T-helper 17 cell (primary cell): ENCODE data around the gene LMAN1L. TPM values are rescaled to one million over a fixed set of nuclear protein-coding genes. Genes with fewer than 3 reads are reported as not detected.
A peak's percentile ranks its signal among the peaks of the same experiment; 100 is the strongest.

ENCODE experiments used
- ATAC-seq: fragments of 150-1000 bp; cut with Tn5 transposase; 2 replicates; pipeline ENCODE4 v1.10.0; 2021; ENCODE audit warnings: mild to moderate bottlenecking, moderate library complexity
- DNase-seq, 3 donors: peaks; one replicate each; pipeline versions ENCODE4 v3.0.0 to v3.0.0-alpha.2; 2020 to 2021
- H3K9me3 ChIP-seq: one replicate; pipeline ENCODE4 v1.7.0; 2013; ENCODE audit warnings: low read length, mild to moderate bottlenecking; ENCODE audit not compliant: control insufficient read depth, poor library complexity, severe bottlenecking
- H3K27ac Mint-ChIP-seq: one replicate; pipeline ENCODE4 v1.8.0; 2022; ENCODE audit warnings: mild to moderate bottlenecking, moderate library complexity, mixed read lengths
- H3K27me3 Mint-ChIP-seq: one replicate; pipeline ENCODE4 v1.8.0; 2022; ENCODE audit warnings: mixed read lengths
- H3K36me3 Mint-ChIP-seq: one replicate; pipeline ENCODE4 v1.8.0; 2022; ENCODE audit warnings: low read depth, mixed read lengths
- H3K4me1 Mint-ChIP-seq: one replicate; pipeline ENCODE4 v1.8.0; 2022; ENCODE audit warnings: mild to moderate bottlenecking, mixed read lengths
- H3K4me3 Mint-ChIP-seq: one replicate; pipeline ENCODE4 v1.8.0; 2022; ENCODE audit warnings: mild to moderate bottlenecking, moderate library complexity, mixed read lengths
- total RNA-seq, 4 donors: library from RNA in 2 of 4; stranded (reverse) in 2 of 4; gene quantifications; one replicate each; pipeline ENCODE4 v1.2.3 and lab custom pipeline; 2022 to 2026

The LMAN1L gene
- total RNA-seq, 2 donors from 2014 or later = 0.82 to 0.91 TPM

- H3K36me3 Mint-ChIP-seq = no peaks in the 10 kb centered on the region
- H3K9me3 ChIP-seq = no peaks in the 10 kb centered on the region
- DNase-seq (peak in 2 of 3 donors; percentile 53), ATAC-seq (peak; percentile 66)
- no peaks in the 10 kb centered on the region for H3K27me3 Mint-ChIP-seq
- peak overlapping the region; percentile 86 for H3K4me3 Mint-ChIP-seq
- peaks cover 63% of the 10 kb centered on the region for H3K4me1 Mint-ChIP-seq
- H3K27ac Mint-ChIP-seq = peak overlapping the region; percentile 100
Measured at GRCh38 chr15:74776821-74777768, 35.5 kb upstream of the LMAN1L start.

- Mint-ChIP-seq H3K27ac (peak overlapping the region; percentile 100), H3K36me3 (peaks cover 3% of the 10 kb centered on the region), H3K4me3 (peak overlapping the region; percentile 86), H3K4me1 (peaks cover 65% of the 10 kb centered on the region), H3K27me3 (no peaks in the 10 kb centered on the region)
- H3K9me3 ChIP-seq = no peaks in the 10 kb centered on the region
- DNase-seq (no peak), ATAC-seq (no peak)
Measured at GRCh38 chr15:74777769-74778598, 34.7 kb upstream of the LMAN1L start.

DNA sequence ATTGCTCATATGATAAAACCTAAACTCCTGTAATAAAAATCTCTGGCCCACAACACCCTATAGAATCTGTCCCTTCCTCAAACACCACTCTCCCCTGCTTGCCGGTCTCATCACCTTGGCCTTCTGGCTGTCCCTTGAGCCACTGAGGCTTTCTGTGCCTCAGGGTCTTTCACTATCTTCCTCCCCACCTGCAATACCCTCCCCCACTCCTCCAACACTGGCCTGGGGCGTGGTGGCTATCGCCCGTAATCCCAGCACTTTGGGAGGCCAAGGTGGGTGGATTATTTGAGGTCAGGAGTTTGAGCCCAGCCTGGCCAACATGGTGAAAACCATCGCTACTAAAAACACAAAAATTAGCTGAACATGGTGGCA is 34.0 kb upstream of the LMAN1L start:
- Mint-ChIP-seq H3K4me1 (peaks cover 67% of the 10 kb centered on the region), H3K36me3 (peaks cover 3% of the 10 kb centered on the region), H3K4me3 (peak overlapping the region; percentile 86), H3K27ac (peak overlapping the region; percentile 100), H3K27me3 (no peaks in the 10 kb centered on the region)
- no peak for ATAC-seq
- no peak for DNase-seq
- no peaks in the 10 kb centered on the region for H3K9me3 ChIP-seq

- DNase-seq (no peak), ATAC-seq (no peak)
- H3K4me1 Mint-ChIP-seq = peaks cover 73% of the 10 kb centered on the region
- H3K4me3 Mint-ChIP-seq = peak overlapping the region; percentile 86
- peaks cover 3% of the 10 kb centered on the region for H3K36me3 Mint-ChIP-seq
- H3K27me3 Mint-ChIP-seq = no peaks in the 10 kb centered on the region
- H3K9me3 ChIP-seq = no peaks in the 10 kb centered on the region
- H3K27ac Mint-ChIP-seq = peak overlapping the region; percentile 100
Measured at GRCh38 chr15:74779162-74779648, 33.4 kb upstream of the LMAN1L start.

GRCh38 chr15:74780523-74781430 is 31.9 kb upstream of the LMAN1L start:
- ATAC-seq (peak; percentile 30), DNase-seq (no peak)
- peak overlapping the region; percentile 97 for H3K4me3 Mint-ChIP-seq
- no peaks in the 10 kb centered on the region for H3K27me3 Mint-ChIP-seq
- peaks cover 5% of the 10 kb centered on the region for H3K36me3 Mint-ChIP-seq
- peak overlapping the region; percentile 100 for H3K27ac Mint-ChIP-seq
- peaks cover 77% of the 10 kb centered on the region for H3K4me1 Mint-ChIP-seq
- no peaks in the 10 kb centered on the region for H3K9me3 ChIP-seq

DNA sequence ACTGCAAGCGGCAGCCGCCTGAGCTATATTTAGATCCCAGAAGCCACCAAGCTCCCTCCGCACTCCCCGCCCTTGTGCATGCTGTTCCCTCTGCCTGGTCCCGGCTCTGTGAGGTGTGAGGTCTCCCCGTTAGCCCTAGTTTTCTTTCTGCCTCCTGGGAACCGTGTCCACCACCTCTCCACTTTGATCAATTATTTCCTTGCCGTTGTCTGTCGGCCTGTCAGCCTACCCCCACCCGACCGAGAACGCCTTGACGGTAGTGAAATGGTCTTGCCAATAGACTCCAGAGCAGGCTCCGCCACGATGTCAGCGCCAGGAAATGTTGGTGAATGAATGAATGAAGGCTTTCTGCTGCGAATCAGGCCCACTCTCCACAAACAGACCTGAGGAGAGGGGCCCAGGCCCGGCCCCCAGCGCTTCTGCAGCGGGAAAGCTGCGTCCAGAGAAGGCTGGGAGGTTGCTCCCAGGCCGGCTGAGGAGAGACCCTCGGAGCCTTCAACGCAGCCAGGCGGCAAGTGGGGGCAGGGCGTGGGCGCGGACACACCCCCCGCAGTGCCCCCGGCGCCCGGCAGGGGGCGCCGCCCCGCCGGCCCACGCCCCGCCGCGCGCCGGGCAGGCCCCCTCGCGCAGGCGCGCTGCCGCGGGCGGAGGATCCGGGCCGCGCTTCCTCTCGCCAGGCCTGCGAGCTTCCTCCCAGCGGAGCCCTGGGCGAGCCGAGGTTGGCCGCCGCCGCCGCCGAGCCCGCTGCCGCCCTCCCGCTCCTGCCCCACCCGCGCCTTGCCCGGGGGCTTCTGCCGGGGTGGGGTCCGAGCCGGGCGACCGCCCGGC is 31.0 kb upstream of the LMAN1L start, which contains the start of gene CSK:
CSK (plus strand) TSS at position 650 of the 828 bp plus-strand sequence. CDS start 16,218 bp downstream, outside the sequence.
- Mint-ChIP-seq H3K36me3 (peaks cover 5% of the 10 kb centered on the region), H3K4me1 (peaks cover 77% of the 10 kb centered on the region), H3K27ac (peak within 1 kb of the TSS; percentile 100), H3K4me3 (peak within 1 kb of the TSS; percentile 97), H3K27me3 (no peaks in the 10 kb centered on the region)
- H3K9me3 ChIP-seq = no peaks in the 10 kb centered on the region
- ATAC-seq (peak; percentile 63), DNase-seq (peak; percentile 79 to 88 (median 80))

- Mint-ChIP-seq H3K27ac (peak overlapping the region; percentile 98), H3K4me1 (peaks cover 75% of the 10 kb centered on the region), H3K36me3 (peaks cover 5% of the 10 kb centered on the region), H3K4me3 (peak overlapping the region; percentile 95), H3K27me3 (no peaks in the 10 kb centered on the region)
- no peaks in the 10 kb centered on the region for H3K9me3 ChIP-seq
- peak; percentile 38 for ATAC-seq
- DNase-seq = peak; percentile 52 to 63 (median 62)
Measured at GRCh38 chr15:74782259-74783071, 30.2 kb upstream of the LMAN1L start.

- ATAC-seq (no peak), DNase-seq (no peak)
- Mint-ChIP-seq H3K27ac (peak overlapping the region; percentile 98), H3K36me3 (peaks cover 7% of the 10 kb centered on the region), H3K4me3 (peak overlapping the region; percentile 95), H3K4me1 (peaks cover 75% of the 10 kb centered on the region), H3K27me3 (no peaks in the 10 kb centered on the region)
- H3K9me3 ChIP-seq = no peaks in the 10 kb centered on the region
Measured at GRCh38 chr15:74783072-74783807, 29.4 kb upstream of the LMAN1L start.

- Mint-ChIP-seq H3K36me3 (peaks cover 7% of the 10 kb centered on the region), H3K27me3 (no peaks in the 10 kb centered on the region), H3K27ac (peak overlapping the region; percentile 98), H3K4me1 (peaks cover 75% of the 10 kb centered on the region), H3K4me3 (peak overlapping the region; percentile 95)
- no peaks in the 10 kb centered on the region for H3K9me3 ChIP-seq
- ATAC-seq = no peak
- no peak for DNase-seq
Measured at GRCh38 chr15:74783808-74784175, 28.8 kb upstream of the LMAN1L start.

DNA sequence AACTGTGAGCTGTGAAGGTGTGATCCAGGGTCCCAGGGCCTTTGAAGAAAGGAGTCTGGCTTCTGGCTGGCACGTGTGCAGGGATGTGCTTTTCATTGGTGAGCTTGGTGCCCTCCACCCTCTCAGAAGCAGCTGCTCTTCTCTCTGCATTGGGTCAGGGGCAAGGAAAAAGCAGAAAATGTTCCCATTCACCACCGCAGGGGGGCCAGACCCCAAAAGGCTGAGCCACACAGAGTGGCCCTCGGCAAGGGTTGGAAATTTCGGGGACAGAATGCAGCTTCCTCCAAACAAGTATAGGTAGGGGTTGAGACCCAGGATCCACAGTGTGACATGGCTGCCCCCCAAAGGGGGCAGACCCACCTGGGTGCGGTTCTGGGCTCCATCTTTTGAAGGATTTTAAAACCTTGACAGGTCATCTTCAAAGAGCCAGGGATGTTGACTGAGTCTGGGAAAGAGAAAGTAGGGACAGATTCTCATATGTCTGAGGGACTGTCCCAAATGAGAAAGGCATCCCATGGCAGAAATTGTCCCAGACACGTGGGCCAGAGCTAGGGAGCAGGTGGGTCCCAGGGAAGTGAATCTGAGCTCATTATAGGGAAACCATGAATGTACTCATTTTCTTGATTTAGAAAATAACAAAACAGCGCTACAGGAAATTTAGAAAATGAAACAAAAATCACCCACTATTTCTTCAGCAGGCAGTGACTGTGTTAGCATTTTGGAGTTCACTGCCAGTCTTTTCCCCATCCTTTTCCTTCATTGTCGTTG is 28.0 kb upstream of the LMAN1L start:
- ATAC-seq = no peak
- Mint-ChIP-seq H3K4me1 (peaks cover 75% of the 10 kb centered on the region), H3K4me3 (peak overlapping the region; percentile 95), H3K36me3 (peaks cover 7% of the 10 kb centered on the region), H3K27ac (peak overlapping the region; percentile 98), H3K27me3 (no peaks in the 10 kb centered on the region)
- DNase-seq = no peak
- no peaks in the 10 kb centered on the region for H3K9me3 ChIP-seq
